Measurements from ENCODE around the gene C17orf75.
"Not testable (repeated sequence)": the region's sequence is repeated elsewhere in the genome, so short reads cannot be mapped to it uniquely, and the experiment has no call there.

The C17orf75 gene, protein sequence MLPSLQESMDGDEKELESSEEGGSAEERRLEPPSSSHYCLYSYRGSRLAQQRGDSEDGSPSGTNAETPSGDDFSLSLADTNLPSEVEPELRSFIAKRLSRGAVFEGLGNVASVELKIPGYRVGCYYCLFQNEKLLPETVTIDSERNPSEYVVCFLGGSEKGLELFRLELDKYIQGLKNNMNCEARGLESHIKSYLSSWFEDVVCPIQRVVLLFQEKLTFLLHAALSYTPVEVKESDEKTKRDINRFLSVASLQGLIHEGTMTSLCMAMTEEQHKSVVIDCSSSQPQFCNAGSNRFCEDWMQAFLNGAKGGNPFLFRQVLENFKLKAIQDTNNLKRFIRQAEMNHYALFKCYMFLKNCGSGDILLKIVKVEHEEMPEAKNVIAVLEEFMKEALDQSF

DNA sequence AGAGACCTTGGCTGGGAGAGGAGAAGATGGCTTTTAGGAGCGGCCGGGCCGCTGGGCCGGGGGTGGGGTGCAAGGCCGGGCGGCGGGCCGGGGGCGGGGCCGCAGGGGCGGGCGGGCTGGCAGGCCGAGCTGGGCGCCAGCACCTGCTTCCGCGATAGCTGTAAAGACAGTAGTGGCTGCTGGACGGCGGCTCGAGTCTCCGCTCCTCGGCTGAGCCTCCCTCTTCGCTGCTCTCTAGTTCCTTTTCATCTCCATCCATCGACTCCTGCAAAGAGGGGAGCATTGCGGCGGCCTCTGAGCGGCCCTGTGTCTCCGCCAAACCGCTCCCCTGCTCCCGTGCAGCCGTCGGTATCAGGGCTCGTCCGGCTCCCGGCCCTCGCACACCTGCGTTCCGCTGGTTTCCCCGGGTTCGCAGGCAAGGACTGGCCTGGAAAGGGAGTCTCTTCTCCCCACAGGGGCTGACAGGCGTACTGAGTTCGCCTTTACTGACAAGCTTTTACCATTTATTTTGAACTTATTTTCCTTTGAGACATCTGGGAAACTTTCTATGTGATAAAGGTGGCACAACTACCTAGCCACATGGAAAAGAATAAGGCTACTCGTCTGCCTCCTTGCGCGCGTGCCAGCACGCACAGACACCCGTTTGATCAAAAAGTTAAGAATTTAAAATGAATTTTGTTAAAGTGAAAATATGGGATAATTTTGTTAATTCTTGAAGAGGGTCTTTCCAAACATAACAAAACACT, at the start of gene C17orf75:
Gene C17orf75 (minus strand): TSS at position 317 of the 746 bp plus-strand sequence. CDS start 34 bp downstream, at position 283.
- peak within 1 kb of the TSS; percentile 83 for H3K4me3 ChIP-seq (ENCODE audit: low read depth, low read length)

DNA sequence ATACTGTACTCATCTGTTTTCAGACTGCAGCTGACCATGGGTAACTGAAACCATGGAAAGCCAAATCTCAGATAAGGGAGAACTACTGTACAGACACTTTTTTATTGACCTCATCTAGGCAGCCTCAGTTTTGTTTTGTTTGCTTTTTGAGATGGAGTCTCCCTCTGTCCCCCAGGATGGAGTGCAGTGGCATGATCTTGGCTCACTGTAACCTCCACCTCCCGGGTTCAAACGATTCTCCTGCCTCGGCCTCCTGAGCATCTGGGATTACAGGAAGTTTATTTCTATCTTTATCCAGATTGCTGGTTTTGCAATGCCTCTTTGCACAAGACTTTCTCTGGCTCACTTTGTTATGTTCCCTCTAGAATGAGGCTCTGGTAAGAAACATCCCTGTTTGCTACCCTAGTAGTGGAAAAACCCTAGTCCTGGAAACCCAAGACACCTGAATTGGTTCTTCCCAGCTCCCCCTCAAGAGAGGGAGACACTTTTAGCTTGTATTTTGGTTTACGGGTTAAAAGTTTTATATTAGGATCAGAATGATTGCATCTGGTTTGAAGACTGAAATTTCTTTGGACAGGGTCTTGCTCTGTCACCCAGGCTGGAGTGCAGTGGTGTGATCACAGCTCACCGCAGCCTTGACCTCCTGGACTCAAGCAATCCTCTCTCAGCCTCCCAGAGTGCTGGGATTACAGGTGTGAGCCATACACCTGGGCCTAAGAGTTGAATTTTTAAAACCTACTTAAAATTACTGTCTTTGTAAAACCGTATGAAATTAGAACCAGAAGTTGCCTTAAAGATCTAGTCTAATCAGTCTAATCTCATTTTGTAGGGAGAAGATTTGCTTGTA, 46.9 kb upstream of the C17orf75 start:
- no peak overlapping the region for H3K4me3 ChIP-seq (ENCODE audit: low read depth, low read length)

DNA sequence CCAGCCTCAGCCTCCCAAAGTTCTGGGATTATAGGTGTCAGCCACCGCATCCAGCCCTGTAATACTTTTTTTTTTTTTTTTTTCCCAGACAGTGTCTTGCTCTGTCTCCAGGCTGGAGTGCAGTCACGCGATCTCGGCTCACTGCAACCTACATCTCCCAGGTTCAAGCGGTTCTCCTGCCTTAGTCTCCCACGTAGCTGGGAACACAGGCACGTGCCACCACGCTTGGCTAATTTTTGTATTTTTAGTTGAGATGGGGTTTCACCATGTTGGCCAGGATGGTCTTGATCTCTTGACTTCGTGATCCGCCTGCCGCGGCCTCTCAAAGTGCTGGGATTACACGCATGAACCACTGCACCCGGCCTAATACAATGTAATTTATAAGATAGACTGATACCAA, 46.2 kb upstream of the C17orf75 start:
- H3K4me3 ChIP-seq (ENCODE audit: low read depth, low read length): not testable (repeated sequence)

DNA sequence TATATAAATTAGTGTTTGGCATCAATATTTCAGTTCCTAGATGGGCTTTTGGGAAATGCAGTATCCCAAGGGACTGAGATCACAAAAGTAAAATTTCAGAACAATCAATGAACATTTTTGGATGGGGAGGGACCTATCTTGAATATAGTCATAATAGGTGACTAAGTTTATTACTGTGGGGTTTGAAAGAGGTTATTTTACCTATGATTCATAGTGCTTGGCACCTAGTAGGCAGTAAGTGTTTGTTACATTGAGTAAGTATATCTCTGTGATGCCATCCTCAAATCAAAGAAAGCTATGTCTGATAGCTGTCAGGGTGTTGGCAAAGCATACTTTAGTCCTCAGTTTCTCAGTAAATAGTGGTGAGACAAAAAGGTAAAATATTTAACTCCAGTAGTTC, 44.9 kb upstream of the C17orf75 start:
- H3K4me3 ChIP-seq (ENCODE audit: low read depth, low read length): no peak overlapping the region

DNA sequence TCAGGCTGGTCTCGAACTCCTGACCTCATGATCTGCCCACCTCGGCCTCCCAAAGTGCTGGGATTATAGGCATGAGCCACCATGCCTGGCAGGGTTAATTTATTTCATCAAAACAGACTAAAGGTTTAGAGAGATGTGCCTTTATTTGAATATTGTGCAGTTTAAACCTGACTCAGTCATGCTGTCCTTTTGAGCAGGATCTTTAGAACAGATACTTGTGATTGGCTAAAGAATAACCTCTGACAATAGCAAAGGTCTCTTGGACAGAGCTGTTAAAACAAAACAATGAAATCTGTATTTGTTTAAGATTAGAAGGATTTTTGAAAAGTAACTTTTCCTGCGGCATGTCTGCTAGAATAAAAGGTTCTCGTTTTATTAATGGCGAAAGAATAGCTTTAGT, 44.0 kb upstream of the C17orf75 start:
- H3K4me3 ChIP-seq (ENCODE audit: low read depth, low read length): no peak overlapping the region

DNA sequence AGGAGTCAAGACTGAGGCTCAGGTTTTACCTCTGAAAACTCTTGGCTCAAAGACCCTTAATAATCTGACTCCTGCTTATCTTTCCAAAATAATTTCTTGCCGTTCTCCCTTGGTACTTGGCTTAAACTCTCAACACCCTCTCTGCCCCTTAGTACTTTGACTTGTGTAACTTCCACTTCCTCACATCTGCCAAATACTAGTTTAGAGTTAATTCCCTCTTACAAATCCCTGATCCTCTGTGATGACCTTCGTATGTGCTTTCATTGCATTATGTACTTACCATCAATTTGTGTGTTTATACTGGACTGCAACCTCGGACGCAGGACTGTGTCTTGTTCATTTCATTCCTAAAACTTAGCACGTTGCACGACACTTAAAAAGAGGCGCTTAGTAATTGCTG, 43.1 kb upstream of the C17orf75 start:
- H3K4me3 ChIP-seq (ENCODE audit: low read depth, low read length): no peak overlapping the region

DNA sequence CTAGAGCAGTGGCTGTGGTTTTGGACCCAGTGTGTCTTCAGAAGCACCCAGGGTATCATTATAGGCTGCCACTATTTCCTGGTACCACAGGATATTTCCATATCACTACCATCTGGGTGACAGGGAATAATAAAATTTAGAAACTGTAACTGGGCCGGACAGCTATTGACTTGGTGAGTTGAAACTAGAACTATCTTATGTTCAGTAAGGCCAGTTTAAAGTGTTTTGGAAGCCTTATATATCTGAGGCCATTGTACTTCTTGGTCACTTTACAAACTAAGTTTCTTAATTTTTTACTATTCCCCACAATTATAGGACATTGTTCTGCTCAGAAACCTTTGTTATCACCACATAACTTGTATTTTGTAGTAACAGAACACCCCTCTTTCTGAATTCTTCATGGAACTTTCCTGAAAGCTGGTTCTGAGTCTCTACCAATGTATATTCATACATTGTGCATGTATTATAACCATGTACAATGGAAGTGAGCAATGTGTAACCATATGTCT, 42.0 kb upstream of the C17orf75 start:
- H3K4me3 ChIP-seq (ENCODE audit: low read depth, low read length): no peak overlapping the region

DNA sequence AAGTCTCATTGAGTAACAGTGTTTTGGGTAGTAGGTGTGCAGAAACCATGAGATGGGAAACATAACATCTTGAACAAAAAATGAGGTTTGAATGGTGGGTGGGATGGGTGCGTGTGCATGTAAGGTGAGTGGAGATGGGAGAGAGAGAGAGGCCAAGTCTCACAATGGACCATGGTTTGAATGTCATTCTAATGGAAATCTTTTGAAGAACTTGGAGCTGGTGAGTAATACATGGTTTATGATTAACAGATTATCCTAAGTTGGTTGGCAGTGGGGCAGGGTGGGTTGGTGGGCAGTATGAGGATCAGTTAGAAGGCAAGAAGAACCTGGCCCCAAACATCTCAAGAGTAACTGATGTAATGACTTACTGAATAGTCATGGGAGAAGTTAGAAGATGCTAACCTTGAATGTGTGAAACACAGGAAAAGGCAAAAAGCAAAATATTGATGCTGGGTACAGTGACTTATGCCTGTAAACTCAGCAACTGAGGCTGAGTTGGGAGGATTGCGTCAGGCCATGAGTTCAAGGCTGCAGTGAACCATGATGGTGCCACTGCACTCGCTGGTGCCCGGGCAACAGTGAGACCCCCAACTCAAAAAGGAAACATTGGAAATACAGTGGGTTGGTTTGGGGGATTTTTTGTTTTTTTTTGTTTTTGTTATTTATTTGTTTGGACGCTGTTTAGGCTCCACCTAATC, 40.7 kb upstream of the C17orf75 start:
- no peak overlapping the region for H3K4me3 ChIP-seq (ENCODE audit: low read depth, low read length)

DNA sequence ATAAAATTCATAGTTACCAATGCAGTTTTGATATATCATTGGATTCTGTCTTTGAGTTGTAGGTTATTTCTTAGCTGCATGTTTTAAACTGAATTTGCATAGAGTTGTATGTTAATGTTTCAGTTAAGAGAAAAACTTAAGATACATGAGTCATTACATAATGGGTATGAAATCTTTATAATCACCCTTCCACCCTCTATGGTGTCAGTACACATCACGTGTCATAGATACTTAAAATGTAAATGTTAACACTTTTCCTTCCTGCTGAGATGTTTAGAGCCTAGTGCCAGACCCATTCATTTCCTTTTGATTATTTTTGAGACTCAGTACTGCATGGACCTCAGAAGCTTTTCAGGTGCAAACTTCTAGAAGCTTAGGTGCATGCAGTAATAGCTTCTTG, 28.5 kb upstream of the C17orf75 start:
- H3K4me3 ChIP-seq (ENCODE audit: low read depth, low read length): no peak overlapping the region

DNA sequence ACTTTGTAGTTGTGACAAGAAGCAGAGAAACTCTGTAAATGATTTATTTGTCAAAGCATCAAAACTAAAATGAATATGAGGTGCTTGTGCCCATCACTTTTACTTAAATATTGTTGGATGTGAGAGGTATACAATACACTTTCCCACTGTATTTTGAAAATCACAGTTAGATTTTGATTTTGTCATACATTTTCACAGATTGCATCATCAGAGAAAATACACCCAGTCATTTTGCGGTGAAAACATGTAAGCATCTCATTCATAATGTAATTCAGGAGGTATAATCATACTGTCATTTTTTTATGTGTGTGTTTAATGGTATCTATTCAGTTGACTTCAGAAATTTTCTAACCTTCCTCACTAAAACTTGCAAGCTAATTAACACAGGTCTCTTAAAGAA, 19.3 kb upstream of the C17orf75 start:
- H3K4me3 ChIP-seq (ENCODE audit: low read depth, low read length): no peak overlapping the region

DNA sequence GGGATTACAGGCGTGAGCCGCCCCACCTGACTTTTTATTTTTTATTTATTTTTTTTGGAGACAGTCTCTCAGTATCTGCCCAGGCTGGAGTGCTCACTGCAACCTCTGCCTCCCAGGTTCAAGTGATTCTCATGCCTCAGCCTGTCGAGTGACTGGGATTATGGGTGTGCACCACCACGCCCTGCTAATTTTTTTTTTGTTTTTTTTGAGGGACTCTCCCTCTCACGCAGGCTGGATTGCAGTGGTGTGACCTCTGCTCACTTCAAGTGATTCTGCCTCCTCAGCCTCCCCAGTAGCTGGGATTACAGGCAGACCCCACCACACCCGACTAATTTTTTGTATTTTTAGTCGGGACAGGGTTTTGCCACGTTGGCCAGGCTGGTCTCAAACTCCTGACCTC, 15.6 kb upstream of the C17orf75 start:
- H3K4me3 ChIP-seq (ENCODE audit: low read depth, low read length): no peak overlapping the region

DNA sequence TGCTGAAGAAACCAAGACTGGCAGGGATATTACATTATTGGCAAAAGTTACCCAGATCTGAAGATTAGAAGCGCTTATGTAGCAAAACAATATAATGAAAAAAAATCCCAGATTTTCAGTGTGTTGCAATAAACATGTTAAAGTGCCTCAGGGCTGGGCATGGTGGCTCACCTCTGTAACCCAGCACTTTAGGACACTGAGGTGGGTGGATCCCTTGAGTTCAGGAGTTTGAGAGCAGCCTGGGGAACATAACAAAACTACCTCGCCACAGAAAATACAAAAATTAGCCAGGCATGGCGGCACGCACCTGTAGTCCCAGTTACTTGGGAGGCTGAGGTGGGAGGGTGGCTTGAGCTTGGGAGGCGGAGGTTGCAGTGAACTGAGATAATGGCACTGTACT, 14.8 kb upstream of the C17orf75 start:
- no peak overlapping the region for H3K4me3 ChIP-seq (ENCODE audit: low read depth, low read length)

DNA sequence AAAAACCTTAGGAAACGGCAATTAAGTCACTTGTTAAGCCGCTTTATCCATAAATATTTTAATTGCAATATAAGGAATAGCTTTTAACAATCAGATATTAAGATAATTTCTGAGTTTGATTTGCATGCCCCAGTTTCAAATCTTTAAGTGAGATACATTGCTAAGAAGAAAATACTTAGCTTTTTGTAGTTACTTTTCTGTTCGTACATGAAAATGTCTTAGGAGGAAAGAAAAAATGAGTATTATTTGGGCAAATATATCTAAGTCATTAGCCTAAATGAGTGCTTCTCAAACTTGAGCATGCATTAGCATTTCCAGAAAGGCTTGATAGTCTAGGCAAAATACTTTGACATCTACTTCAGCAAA, 14.4 kb upstream of the C17orf75 start:
- H3K4me3 ChIP-seq (ENCODE audit: low read depth, low read length): no peak overlapping the region

DNA sequence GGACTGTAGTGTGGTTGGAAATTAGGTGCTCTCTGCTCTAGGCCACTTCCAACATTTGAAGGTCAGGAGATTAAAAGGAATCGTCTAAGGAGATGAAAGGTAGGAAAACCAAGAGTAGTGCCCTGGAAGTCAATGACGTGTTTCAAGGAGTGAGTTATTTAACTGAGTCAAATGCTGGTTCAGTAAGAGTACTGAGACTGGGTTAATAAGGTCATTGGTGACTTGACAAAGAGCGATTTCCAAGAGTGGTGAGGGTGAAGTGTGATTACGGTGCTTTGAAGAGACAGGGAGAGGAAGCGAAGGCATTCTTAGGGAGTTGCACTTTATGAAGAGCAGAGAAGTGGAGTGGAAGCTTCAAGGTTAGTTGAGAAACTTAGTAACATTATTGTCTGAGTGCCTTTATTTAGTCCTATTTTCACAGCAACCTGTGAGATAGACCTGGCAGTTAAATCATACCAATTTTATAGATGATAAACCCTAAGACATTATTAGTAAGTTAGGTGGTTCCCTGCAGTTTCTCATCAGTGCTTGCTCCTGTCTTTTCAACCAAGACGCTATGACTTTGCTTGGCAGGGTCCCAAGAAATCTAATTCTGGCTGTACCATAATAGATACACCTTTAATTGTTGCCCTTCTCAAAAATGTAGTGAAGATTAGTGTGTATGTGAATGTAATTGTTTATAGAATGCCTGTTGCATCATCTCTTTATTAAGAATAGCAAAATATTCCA, 13.8 kb upstream of the C17orf75 start:
- H3K4me3 ChIP-seq (ENCODE audit: low read depth, low read length): no peak overlapping the region

DNA sequence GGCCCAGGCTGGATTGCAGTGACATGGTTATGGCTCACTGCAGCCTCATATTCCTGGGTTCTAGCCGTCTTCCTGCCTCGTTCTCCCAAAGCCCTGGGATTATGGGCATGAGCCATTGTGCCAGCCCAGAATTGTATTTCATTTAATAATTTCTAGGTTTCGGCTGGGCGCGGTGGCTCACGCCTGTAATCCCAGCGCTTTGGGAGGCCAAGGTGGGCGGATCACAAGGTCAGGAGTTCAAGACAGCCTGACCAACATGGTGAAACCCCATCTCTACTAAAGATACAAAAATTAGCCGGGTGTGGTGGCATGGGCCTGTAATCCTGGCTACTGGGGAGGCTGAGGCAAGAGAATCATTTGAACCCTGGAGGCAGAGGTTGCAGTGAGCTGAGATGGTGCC, 10.8 kb upstream of the C17orf75 start:
- peak overlapping the region; percentile 28 for H3K4me3 ChIP-seq (ENCODE audit: low read depth, low read length)

DNA sequence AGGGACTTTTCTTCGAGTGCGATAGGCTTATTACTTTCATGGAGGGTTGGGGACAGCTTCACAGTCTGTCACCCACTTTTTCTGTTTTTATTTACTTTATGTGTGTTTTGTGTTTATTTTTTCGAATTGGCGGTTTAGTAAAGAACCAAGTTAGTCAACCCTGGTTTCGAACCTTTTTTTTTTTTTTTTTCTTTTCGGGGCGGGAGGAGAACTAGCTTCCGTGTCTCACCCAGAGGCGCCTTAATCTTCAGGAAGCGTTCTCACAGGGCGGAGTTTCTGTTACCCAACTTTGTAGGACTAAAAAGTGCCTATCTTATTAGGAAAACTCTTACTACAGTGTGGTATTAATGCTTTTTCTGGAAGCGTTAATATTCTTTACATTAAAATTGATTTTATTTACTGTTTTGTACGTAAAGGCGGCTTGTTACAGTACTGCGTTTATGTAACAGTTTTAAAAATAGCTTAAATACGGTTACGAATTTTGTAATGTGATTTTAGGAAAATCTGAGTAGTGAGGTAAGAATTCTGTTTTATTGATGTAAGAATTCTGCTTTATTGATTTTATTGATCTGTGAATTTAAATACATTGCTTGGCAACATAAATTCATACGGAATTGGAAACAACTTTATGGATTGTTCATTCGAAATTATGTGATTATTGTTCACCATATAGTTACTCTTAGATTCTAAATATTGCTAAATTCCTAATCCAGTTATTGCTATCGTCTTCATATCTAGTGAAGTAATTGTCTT, 8.9 kb upstream of the C17orf75 start:
- H3K4me3 ChIP-seq (ENCODE audit: low read depth, low read length): peak overlapping the region; percentile 88

DNA sequence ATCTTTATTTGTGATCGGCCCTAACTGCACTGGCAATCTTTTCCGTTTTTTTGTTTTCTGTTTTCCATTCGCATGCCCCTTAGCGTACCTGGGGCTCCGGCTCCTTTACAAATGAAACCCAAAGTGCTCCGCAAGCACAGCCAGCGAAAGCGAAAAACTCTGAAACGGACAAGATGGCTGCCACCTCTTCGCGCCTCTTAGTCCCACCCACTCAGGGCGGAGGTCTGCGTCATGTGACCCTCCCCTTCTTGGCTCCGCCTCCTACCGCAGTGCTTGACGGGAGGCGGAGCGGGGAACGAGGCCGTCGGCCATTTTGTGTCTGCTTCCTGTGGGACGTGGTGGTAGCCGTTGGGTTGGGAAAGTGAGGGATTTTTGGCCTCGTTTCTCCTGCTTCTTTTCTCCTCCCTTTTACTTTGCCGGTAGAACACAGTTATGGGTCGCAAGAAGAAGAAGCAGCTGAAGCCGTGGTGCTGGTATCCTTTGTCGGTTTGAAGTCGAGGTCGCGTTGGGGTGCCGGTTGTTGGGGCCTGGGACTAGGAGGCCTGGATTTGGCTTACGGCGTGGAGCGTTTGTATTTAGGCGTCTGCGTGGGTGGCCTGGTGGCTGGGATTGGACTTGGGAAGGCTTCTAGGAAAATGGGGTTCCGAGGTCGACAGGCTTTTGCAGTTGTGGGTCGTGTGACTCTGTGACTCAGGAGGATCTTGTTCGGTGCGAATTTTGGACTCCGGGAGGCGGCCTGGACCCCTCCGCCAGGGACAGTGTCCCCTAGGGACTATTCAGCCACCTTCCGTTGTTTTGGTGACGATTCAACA, 8.1 kb upstream of the C17orf75 start, which contains the start of gene ZNF207:
Gene ZNF207 (plus strand): TSS at position 304 of the 812 bp plus-strand sequence. CDS start 129 bp downstream, at position 433.
- H3K4me3 ChIP-seq (ENCODE audit: low read depth, low read length): peak within 1 kb of the TSS; percentile 88

DNA sequence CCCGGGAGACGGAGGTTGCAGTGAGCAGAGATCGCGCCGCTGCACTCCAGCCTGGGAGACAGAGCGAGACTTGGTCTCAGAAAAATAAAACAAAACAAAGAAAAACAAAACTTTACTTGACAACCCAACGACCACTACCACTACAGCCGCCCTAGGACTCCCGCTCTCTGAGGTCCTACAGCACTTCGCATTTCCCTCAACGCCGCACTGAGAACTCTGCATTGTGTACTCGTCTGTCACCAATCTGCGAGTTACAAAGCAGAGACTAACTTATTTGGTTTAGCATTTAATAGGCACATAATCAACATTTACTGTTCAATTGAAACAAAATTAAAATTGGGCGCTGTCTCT, 7.5 kb upstream of the C17orf75 start:
- H3K4me3 ChIP-seq (ENCODE audit: low read depth, low read length): peak overlapping the region; percentile 88

DNA sequence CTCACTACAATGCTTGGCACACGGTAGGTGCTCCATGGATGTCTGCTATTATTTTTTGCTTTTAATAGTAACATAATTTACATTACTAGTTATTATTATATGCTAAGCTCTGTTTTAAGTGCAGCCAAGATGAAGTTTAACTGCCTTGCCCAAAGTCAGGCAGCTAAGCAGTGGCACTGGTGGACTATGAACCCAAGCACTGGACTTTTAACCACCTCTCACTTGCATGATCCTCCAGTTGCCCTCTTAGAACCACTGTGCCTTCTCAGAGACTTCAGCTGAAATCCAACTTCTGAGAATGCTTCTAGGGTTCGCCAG, 6.5 kb upstream of the C17orf75 start:
- H3K4me3 ChIP-seq (ENCODE audit: low read depth, low read length): no peak overlapping the region

Data from iPS-11a (cell line).